ENCODE data around the gene SLC4A7. TPM values are rescaled to one million over a fixed set of nuclear protein-coding genes. Genes with fewer than 3 reads are reported as not detected.

Gene SLC4A7
- total RNA-seq, 4 donors from 2014 or later, result 3.8 to 11.4 (median 9.9) TPM

DNA sequence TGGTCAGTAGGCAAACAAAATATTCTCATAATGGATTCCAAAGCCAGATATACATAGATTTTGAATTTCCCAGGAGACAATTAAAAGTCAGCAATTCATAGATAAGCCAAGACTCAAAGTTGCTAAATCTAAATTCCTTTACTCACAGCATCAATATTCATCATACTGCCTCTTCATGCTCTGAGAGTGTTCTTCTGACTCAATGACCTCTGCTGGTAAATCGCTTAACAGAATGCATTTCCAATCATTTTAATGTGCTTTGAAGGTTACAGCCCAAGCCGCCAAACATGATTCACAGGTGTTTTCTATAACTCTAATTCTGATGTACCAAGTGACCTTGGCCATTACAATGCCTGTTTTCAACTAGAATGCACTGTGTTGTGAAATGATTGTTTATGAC is 24.2 kb upstream of the SLC4A7 start:
- WGBS, 2 donors, result 90 to 94% methylated on average over 2 of the region's 2 CpGs
- TF ChIP-seq POLR2A (IDR thresholded peaks at IDR 0.05), result no peak
- TF ChIP-seq, protein P1, sequence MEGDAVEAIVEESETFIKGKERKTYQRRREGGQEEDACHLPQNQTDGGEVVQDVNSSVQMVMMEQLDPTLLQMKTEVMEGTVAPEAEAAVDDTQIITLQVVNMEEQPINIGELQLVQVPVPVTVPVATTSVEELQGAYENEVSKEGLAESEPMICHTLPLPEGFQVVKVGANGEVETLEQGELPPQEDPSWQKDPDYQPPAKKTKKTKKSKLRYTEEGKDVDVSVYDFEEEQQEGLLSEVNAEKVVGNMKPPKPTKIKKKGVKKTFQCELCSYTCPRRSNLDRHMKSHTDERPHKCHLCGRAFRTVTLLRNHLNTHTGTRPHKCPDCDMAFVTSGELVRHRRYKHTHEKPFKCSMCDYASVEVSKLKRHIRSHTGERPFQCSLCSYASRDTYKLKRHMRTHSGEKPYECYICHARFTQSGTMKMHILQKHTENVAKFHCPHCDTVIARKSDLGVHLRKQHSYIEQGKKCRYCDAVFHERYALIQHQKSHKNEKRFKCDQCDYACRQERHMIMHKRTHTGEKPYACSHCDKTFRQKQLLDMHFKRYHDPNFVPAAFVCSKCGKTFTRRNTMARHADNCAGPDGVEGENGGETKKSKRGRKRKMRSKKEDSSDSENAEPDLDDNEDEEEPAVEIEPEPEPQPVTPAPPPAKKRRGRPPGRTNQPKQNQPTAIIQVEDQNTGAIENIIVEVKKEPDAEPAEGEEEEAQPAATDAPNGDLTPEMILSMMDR (IDR thresholded peaks at IDR 0.05), result no peak
- H3K4me3 ChIP-seq (ENCODE audit: low read depth, poor library complexity, severe bottlenecking), result no peak overlapping the region
- intact Hi-C loops (cut with DNase I; ENCODE audit: low total_unique reads), result no loop called here
- no peak for DNase-seq (ENCODE audit: low spot score in 2 of 2)

DNA sequence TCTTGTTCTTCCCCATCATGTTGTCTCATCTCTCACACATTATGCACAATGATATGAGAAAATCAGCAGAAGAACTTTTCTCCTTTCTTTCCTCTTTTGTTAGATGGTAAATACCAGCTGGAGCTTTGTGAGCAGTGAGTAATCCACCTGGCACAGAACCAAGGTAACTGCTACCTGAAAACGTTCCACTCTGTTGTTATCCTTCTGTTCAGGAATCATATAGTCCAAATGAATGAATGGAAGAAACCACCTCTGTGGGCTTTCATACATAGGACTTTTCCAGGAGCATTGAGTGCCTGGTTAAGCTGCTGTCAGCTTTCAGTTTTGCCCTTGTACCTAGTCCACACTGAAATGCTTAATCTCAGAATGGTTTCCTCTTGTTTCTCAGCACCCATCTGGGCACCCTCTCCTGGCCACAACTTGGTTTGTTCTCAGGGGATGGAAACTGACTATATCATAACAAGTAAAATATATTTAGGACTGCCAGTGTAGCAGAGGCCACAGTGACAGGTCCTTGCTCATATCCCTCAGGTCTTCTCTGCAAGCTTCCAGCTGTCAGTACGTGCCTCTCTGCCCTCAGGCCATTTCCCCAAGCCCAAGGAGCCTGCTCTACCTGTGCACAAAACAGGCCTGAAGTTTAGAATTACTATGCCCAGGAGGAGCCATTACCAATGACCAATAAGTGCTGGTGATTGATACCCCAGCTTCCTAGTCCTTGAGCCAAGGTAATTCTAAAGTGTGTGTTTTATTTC is 23.5 kb upstream of the SLC4A7 start:
- H3K4me3 ChIP-seq (ENCODE audit: low read depth, poor library complexity, severe bottlenecking), result no peak overlapping the region
- WGBS, 2 donors, result 18 to 21% methylated on average over 2 of the region's 2 CpGs
- DNase-seq (ENCODE audit: low spot score in 2 of 2), result no peak
- no peak for TF ChIP-seq POLR2A (IDR thresholded peaks at IDR 0.05)
- TF ChIP-seq, protein P1 (IDR thresholded peaks at IDR 0.05), result no peak
- intact Hi-C loops (cut with DNase I; ENCODE audit: low total_unique reads), result no loop called here

DNA sequence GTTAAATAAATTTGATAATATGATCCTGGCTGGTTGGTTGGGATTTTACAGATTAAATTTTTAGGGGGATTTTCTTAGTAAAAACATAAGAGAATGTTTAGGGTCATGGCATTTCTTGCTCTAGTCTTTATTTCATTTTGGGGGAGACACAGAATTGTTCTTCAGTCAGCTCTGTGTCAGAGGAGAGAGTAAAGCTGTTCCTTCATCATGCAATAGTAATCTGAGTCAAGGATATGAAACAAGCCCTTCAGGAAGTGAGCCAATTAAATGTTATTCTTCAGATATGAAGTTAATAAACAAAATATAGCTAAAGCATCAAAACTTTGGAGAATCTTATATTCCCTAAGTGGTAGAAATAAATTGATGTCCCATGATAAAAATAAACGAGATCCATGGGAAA is 22.9 kb upstream of the SLC4A7 start:
- intact Hi-C loops (cut with DNase I; ENCODE audit: low total_unique reads), result no loop called here
- H3K4me3 ChIP-seq (ENCODE audit: low read depth, poor library complexity, severe bottlenecking), result no peak overlapping the region
- WGBS, 2 donors, result 48 to 60% methylated on average over 1 of the region's 1 CpG
- DNase-seq (ENCODE audit: low spot score in 2 of 2), result no peak
- TF ChIP-seq POLR2A (IDR thresholded peaks at IDR 0.05), result no peak
- TF ChIP-seq, protein P1 (IDR thresholded peaks at IDR 0.05), result no peak

DNA sequence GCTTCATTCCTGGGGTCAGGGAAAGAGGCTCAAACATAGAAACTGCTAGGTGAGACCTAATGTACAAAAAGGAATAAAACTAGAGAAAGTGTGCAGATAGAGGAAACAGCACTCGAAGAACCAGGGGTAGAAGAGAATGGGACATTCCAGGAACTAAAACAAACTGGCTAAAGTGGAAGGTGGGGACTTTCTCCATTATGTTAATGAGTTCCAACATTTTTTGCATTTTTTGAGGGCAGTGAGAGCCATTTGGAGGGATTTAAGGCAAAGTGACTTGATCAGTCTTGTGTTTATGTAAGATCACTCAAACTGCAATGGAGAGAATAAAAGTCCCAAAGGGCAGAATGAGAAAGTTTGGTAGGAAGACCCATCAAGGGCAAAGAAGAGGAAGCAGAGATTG is 20.6 kb upstream of the SLC4A7 start:
- no peak for TF ChIP-seq POLR2A (IDR thresholded peaks at IDR 0.05)
- TF ChIP-seq, protein P1 (IDR thresholded peaks at IDR 0.05), result no peak
- intact Hi-C loops (cut with DNase I; ENCODE audit: low total_unique reads), result no loop called here
- H3K4me3 ChIP-seq (ENCODE audit: low read depth, poor library complexity, severe bottlenecking), result no peak overlapping the region
- DNase-seq (ENCODE audit: low spot score in 2 of 2), result no peak
- 74 to 88% methylated on average over 1 of the region's 1 CpG for WGBS, 2 donors

DNA sequence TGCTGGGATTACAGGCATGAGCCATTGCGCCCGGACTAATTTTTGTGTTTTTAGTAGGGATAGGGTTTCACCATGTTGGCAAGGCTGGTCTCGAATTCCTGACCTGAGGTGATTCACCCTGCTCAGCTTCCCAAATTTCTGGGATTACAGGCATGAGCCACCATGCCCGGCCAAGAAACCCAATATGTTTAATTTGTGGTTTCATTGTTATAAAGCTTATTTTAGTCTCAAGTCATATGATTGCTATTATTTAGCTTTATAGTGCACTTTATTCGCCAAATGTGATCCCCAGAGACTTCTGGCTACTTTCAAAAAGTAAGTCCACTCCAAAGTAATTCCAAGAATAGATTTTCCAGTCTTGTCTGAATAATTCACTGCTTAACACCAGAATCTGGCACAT is 19.3 kb upstream of the SLC4A7 start:
- intact Hi-C loops (cut with DNase I; ENCODE audit: low total_unique reads), result no loop called here
- WGBS, 2 donors, result 57 to 63% methylated on average over 5 of the region's 5 CpGs
- no peak overlapping the region for H3K4me3 ChIP-seq (ENCODE audit: low read depth, poor library complexity, severe bottlenecking)
- TF ChIP-seq, protein P1 (IDR thresholded peaks at IDR 0.05), result no peak
- no peak for DNase-seq (ENCODE audit: low spot score in 2 of 2)

DNA sequence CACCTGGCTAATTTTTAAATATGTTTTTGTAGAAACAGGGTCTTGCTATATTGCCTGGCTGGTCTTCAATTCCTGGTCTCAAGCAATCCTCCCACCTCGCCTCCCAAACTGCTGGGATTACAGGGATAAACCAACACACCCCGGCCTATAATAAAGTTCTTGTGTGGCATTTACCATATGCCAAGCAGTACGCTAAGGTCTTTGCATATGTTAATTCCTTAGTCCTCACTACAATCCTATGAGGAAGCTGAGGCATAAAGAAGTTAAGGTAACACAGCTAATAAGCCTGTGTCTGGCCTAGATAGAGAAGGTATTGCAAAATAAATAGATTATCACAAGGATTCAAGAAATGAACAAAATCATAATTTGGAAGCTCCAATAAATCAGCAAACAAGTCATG is 17.6 kb upstream of the SLC4A7 start:
- intact Hi-C loops (cut with DNase I; ENCODE audit: low total_unique reads), result no loop called here
- DNase-seq (ENCODE audit: low spot score in 2 of 2), result no peak
- H3K4me3 ChIP-seq (ENCODE audit: low read depth, poor library complexity, severe bottlenecking), result no peak overlapping the region
- 94 to 95% methylated on average over 3 of the region's 3 CpGs for WGBS, 2 donors
- TF ChIP-seq, protein P1 (IDR thresholded peaks at IDR 0.05), result no peak
- no peak for TF ChIP-seq POLR2A (IDR thresholded peaks at IDR 0.05)

Data from lower leg skin (tissue), 4 donors.